ENCODE data around the gene SRSF6. TPM values are rescaled to one million over a fixed set of nuclear protein-coding genes. Genes with fewer than 3 reads are reported as not detected.
"Not testable (repeated sequence)": the region's sequence is repeated elsewhere in the genome, so short reads cannot be mapped to it uniquely, and the experiment has no call there.

SRSF6 gene
- total RNA-seq, 1 donor, result 124 TPM

GRCh38 chr20:43438578-43439316 is 18.9 kb upstream of the SRSF6 start:
- Histone ChIP-seq H3K4me3 (ENCODE audit: low read length) (no peak overlapping the region), H3K9me3 (ENCODE audit: low read depth, low read length) (no peaks in the 10 kb centered on the region), H3K27me3 (ENCODE audit: insufficient read depth, low read length) (no peaks in the 10 kb centered on the region), H3K4me1 (ENCODE audit: insufficient read depth, low read length) (no peaks in the 10 kb centered on the region)

- no peaks in the 10 kb centered on the region for H3K4me1 ChIP-seq (ENCODE audit: insufficient read depth, low read length)
- H3K9me3 ChIP-seq (ENCODE audit: low read depth, low read length), result no peaks in the 10 kb centered on the region
- H3K27me3 ChIP-seq (ENCODE audit: insufficient read depth, low read length), result no peaks in the 10 kb centered on the region
- H3K4me3 ChIP-seq (ENCODE audit: low read length), result no peak overlapping the region
These were observed 17.2 kb upstream of the SRSF6 start for GRCh38 chr20:43440531-43440930.

GRCh38 chr20:43442282-43442880 is 15.3 kb upstream of the SRSF6 start:
- H3K9me3 ChIP-seq (ENCODE audit: low read depth, low read length), result no peaks in the 10 kb centered on the region
- no peaks in the 10 kb centered on the region for H3K27me3 ChIP-seq (ENCODE audit: insufficient read depth, low read length)
- H3K4me3 ChIP-seq (ENCODE audit: low read length), result no peak overlapping the region
- no peaks in the 10 kb centered on the region for H3K4me1 ChIP-seq (ENCODE audit: insufficient read depth, low read length)

GRCh38 chr20:43444107-43444506 is 13.6 kb upstream of the SRSF6 start:
- H3K4me3 ChIP-seq (ENCODE audit: low read length), result no peak overlapping the region
- no peaks in the 10 kb centered on the region for H3K4me1 ChIP-seq (ENCODE audit: insufficient read depth, low read length)
- no peaks in the 10 kb centered on the region for H3K9me3 ChIP-seq (ENCODE audit: low read depth, low read length)
- H3K27me3 ChIP-seq (ENCODE audit: insufficient read depth, low read length), result no peaks in the 10 kb centered on the region

- Histone ChIP-seq H3K27me3 (ENCODE audit: insufficient read depth, low read length) (peaks cover 4% of the 10 kb centered on the region), H3K4me1 (ENCODE audit: insufficient read depth, low read length) (no peaks in the 10 kb centered on the region), H3K4me3 (ENCODE audit: low read length) (no peak overlapping the region), H3K9me3 (ENCODE audit: low read depth, low read length) (no peaks in the 10 kb centered on the region)
These were observed 11.3 kb upstream of the SRSF6 start for GRCh38 chr20:43446361-43446879.

- not testable (repeated sequence) for H3K27me3 ChIP-seq (ENCODE audit: insufficient read depth, low read length); H3K9me3 ChIP-seq (ENCODE audit: low read depth, low read length); H3K4me3 ChIP-seq (ENCODE audit: low read length); H3K4me1 ChIP-seq (ENCODE audit: insufficient read depth, low read length)
These were observed 9.3 kb upstream of the SRSF6 start for GRCh38 chr20:43448431-43448747.

GRCh38 chr20:43448748-43449535 is 8.8 kb upstream of the SRSF6 start:
- Histone ChIP-seq H3K4me3 (ENCODE audit: low read length) (no peak overlapping the region), H3K4me1 (ENCODE audit: insufficient read depth, low read length) (no peaks in the 10 kb centered on the region), H3K9me3 (ENCODE audit: low read depth, low read length) (no peaks in the 10 kb centered on the region), H3K27me3 (ENCODE audit: insufficient read depth, low read length) (peaks cover 4% of the 10 kb centered on the region)

GRCh38 chr20:43450841-43451799 is 6.6 kb upstream of the SRSF6 start:
- Histone ChIP-seq H3K9me3 (ENCODE audit: low read depth, low read length) (no peaks in the 10 kb centered on the region), H3K27me3 (ENCODE audit: insufficient read depth, low read length) (peaks cover 8% of the 10 kb centered on the region), H3K4me3 (ENCODE audit: low read length) (no peak overlapping the region), H3K4me1 (ENCODE audit: insufficient read depth, low read length) (no peaks in the 10 kb centered on the region)

GRCh38 chr20:43452404-43453126 is 5.1 kb upstream of the SRSF6 start:
- H3K9me3 ChIP-seq (ENCODE audit: low read depth, low read length), result no peaks in the 10 kb centered on the region

GRCh38 chr20:43456252-43456651 is 1.4 kb upstream of the SRSF6 start:
- peaks cover 14% of the 10 kb centered on the region for H3K4me1 ChIP-seq (ENCODE audit: insufficient read depth, low read length)
- not testable (repeated sequence) for H3K9me3 ChIP-seq (ENCODE audit: low read depth, low read length); H3K4me3 ChIP-seq (ENCODE audit: low read length); H3K27me3 ChIP-seq (ENCODE audit: insufficient read depth, low read length)

More at GRCh38 chr20:43452404-43453126, 5.1 kb upstream of the SRSF6 start:
- no peak overlapping the region for H3K4me3 ChIP-seq (ENCODE audit: low read length)
- peaks cover 8% of the 10 kb centered on the region for H3K27me3 ChIP-seq (ENCODE audit: insufficient read depth, low read length)
- peaks cover 9% of the 10 kb centered on the region for H3K4me1 ChIP-seq (ENCODE audit: insufficient read depth, low read length)

GRCh38 chr20:43456809-43457639 is 672 bp upstream of the SRSF6 start:
- Histone ChIP-seq H3K9me3 (ENCODE audit: low read depth, low read length) (no peaks in the 10 kb centered on the region), H3K4me1 (ENCODE audit: insufficient read depth, low read length) (peaks cover 14% of the 10 kb centered on the region), H3K4me3 (ENCODE audit: low read length) (peak overlapping the region; percentile 98), H3K27me3 (ENCODE audit: insufficient read depth, low read length) (peaks cover 3% of the 10 kb centered on the region)

- peak overlapping the region; percentile 98 for H3K4me3 ChIP-seq (ENCODE audit: low read length)
- H3K27me3 ChIP-seq (ENCODE audit: insufficient read depth, low read length), result peaks cover 3% of the 10 kb centered on the region
- no peaks in the 10 kb centered on the region for H3K9me3 ChIP-seq (ENCODE audit: low read depth, low read length)
- H3K4me1 ChIP-seq (ENCODE audit: insufficient read depth, low read length), result peaks cover 14% of the 10 kb centered on the region
These were observed 777 bp downstream of the SRSF6 start for GRCh38 chr20:43458422-43458924.
